H9 (cell line): Measurements from ENCODE around the gene KCNMA1. TPM values are rescaled to one million over a fixed set of nuclear protein-coding genes. Genes with fewer than 3 reads are reported as not detected.

Experiments used
- DNase-seq: peaks from one replicate; pipeline ENCODE4 v3.0.0-alpha.2; 2017
- H2AFZ ChIP-seq: one replicate; pipeline ENCODE4 v1.6.1; 2013; ENCODE audit warnings: mild to moderate bottlenecking, low read length, control low read depth, moderate library complexity
- H2AK5ac ChIP-seq: 2 replicates; pipeline ENCODE4 v1.6.1; 2013; ENCODE audit warnings: low read length, control low read depth, mixed read lengths; ENCODE audit not compliant: insufficient read length
- H2BK120ac ChIP-seq: one replicate; pipeline ENCODE4 v1.6.1; 2013; ENCODE audit warnings: low read depth, mild to moderate bottlenecking, low read length, control low read depth, inconsistent platforms; ENCODE audit not compliant: poor library complexity, severe bottlenecking
- H2BK12ac ChIP-seq: 2 replicates; pipeline ENCODE4 v1.6.1; 2013; ENCODE audit warnings: low read length, control low read depth, mixed read lengths, low read depth; ENCODE audit not compliant: insufficient read length
- H2BK15ac ChIP-seq: 2 replicates; pipeline ENCODE4 v1.6.1; 2013; ENCODE audit warnings: low read depth, low read length, control low read depth
- H2BK20ac ChIP-seq: one replicate; pipeline ENCODE4 v1.6.1; 2013; ENCODE audit warnings: low read depth, mild to moderate bottlenecking, low read length, control low read depth, inconsistent platforms; ENCODE audit not compliant: poor library complexity, severe bottlenecking
- H2BK5ac ChIP-seq: 2 replicates; pipeline ENCODE4 v1.6.1; 2013; ENCODE audit warnings: low read length, control low read depth, mixed read lengths; ENCODE audit not compliant: insufficient read length
- H3K14ac ChIP-seq: 2 replicates; pipeline ENCODE4 v1.6.1; 2013; ENCODE audit warnings: low read length, control low read depth; ENCODE audit not compliant: insufficient read depth
- H3K18ac ChIP-seq: 2 replicates; pipeline ENCODE4 v1.6.1; 2013; ENCODE audit warnings: low read depth, mild to moderate bottlenecking, mixed read lengths, low read length, control low read depth; ENCODE audit not compliant: insufficient read length
- H3K23ac ChIP-seq: 2 replicates; pipeline ENCODE4 v1.6.1; 2013; ENCODE audit warnings: low read length, control low read depth, mixed read lengths, low read depth; ENCODE audit not compliant: insufficient read length
- H3K23me2 ChIP-seq: 2 replicates; pipeline ENCODE4 v1.6.1; 2013; ENCODE audit warnings: low read depth, mild to moderate bottlenecking, mixed read lengths, low read length, control low read depth; ENCODE audit not compliant: insufficient read length, poor library complexity, severe bottlenecking
- H3K27ac ChIP-seq: 2 replicates; pipeline ENCODE4 v1.5.1; 2013; ENCODE audit warnings: low read length, control low read depth, mixed read lengths, low read depth; ENCODE audit not compliant: insufficient read length
- H3K27me3 ChIP-seq: 2 replicates; pipeline ENCODE4 v1.6.1; 2013; ENCODE audit warnings: low read length, control low read depth, inconsistent platforms; ENCODE audit not compliant: insufficient read depth
- H3K4ac ChIP-seq: 2 replicates; pipeline ENCODE4 v1.6.1; 2013; ENCODE audit warnings: low read depth, mild to moderate bottlenecking, control low read depth, inconsistent platforms, low read length, moderate library complexity
- H3K4me1 ChIP-seq: 2 replicates; pipeline ENCODE4 v1.6.1; 2013; ENCODE audit warnings: low read length, control low read depth, inconsistent platforms; ENCODE audit not compliant: insufficient read depth
- H3K4me2 ChIP-seq: 2 replicates; pipeline ENCODE4 v1.6.1; 2013; ENCODE audit warnings: low read length, control low read depth, mixed read lengths; ENCODE audit not compliant: insufficient read length, insufficient read depth
- H3K56ac ChIP-seq: 2 replicates; pipeline ENCODE4 v1.6.1; 2013; ENCODE audit warnings: low read depth, mild to moderate bottlenecking, mixed read lengths, low read length, control low read depth; ENCODE audit not compliant: insufficient read length
- H3K79me1 ChIP-seq: 2 replicates; pipeline ENCODE4 v1.6.1; 2013; ENCODE audit warnings: low read depth, mild to moderate bottlenecking, moderate library complexity, low read length, control low read depth, inconsistent platforms; ENCODE audit not compliant: insufficient read depth, poor library complexity, severe bottlenecking
- H3K79me2 ChIP-seq: 2 replicates; pipeline ENCODE4 v1.6.1; 2013; ENCODE audit warnings: low read length, control low read depth, inconsistent platforms; ENCODE audit not compliant: insufficient read depth
- H3K9ac ChIP-seq: 2 replicates; pipeline ENCODE4 v1.6.1; 2013; ENCODE audit warnings: low read length, control low read depth, mixed read lengths; ENCODE audit not compliant: insufficient read length; ENCODE audit errors: extremely low read depth
- H3K9me3 ChIP-seq: one replicate; pipeline ENCODE4 v1.6.1; 2013; ENCODE audit warnings: low read depth, low read length, inconsistent platforms; ENCODE audit not compliant: control insufficient read depth
- H3T11ph ChIP-seq: one replicate; pipeline ENCODE4 v1.6.1; 2013; ENCODE audit warnings: mild to moderate bottlenecking, low read length, control low read depth, inconsistent platforms
- H4K20me1 ChIP-seq: one replicate; pipeline ENCODE4 v1.6.1; 2013; ENCODE audit not compliant: control insufficient read depth, insufficient read length, insufficient read depth
- H4K5ac ChIP-seq: 2 replicates; pipeline ENCODE4 v1.6.1; 2013; ENCODE audit warnings: low read depth, mild to moderate bottlenecking, mixed read lengths, low read length, control low read depth; ENCODE audit not compliant: insufficient read length
- H4K8ac ChIP-seq: replicated peaks from 2 replicates; pipeline ENCODE4 v1.6.1; 2013; ENCODE audit warnings: low read length, control low read depth, mixed read lengths, low read depth; ENCODE audit not compliant: insufficient read length
- H4K91ac ChIP-seq: 2 replicates; pipeline ENCODE4 v1.6.1; 2013; ENCODE audit warnings: low read depth, mild to moderate bottlenecking, moderate library complexity, mixed read lengths, low read length, control low read depth; ENCODE audit not compliant: insufficient read length
- H3K27ac Mint-ChIP-seq, 3 experiments: 2 replicates in 2 of 3; 3 replicates in 1 of 3; pipeline ENCODE4 v1.8.0; 2020 to 2021; ENCODE audit warnings: mixed read lengths in 3 of 3, mild to moderate bottlenecking in 1 of 3, moderate library complexity in 1 of 3
- H3K27me3 Mint-ChIP-seq: 2 replicates; pipeline ENCODE4 v1.8.0; 2021; ENCODE audit warnings: low read depth, mild to moderate bottlenecking, moderate library complexity, mixed read lengths
- H3K36me3 Mint-ChIP-seq, 3 experiments: 2 replicates in 2 of 3; 3 replicates in 1 of 3; pipeline ENCODE4 v1.8.0; 2020 to 2021; ENCODE audit warnings: low read depth in 3 of 3, mixed read lengths in 3 of 3; ENCODE audit not compliant: insufficient read depth in 1 of 3
- H3K4me1 Mint-ChIP-seq, 2 experiments: 2 replicates each; pipeline ENCODE4 v1.8.0; 2020; ENCODE audit warnings: mixed read lengths in 2 of 2
- H3K4me3 Mint-ChIP-seq, 2 experiments: 2 replicates in 1 of 2; 3 replicates in 1 of 2; pipeline ENCODE4 v1.8.0; 2020 to 2021; ENCODE audit warnings: mild to moderate bottlenecking in 2 of 2, mixed read lengths in 2 of 2, moderate library complexity in 1 of 2
- H3K9me3 Mint-ChIP-seq, 2 experiments: 2 replicates in 1 of 2; 3 replicates in 1 of 2; pipeline ENCODE4 v1.8.0; 2020; ENCODE audit warnings: mild to moderate bottlenecking in 2 of 2, mixed read lengths in 2 of 2, moderate library complexity in 1 of 2
- CTCF ChIP-seq: fragments of 200-600 bp; sonication (generic); conservative IDR thresholded peaks from 3 replicates; pipeline ENCODE4 v1.8.0; 2021; ENCODE audit warnings: antibody characterized with exemption, mild to moderate bottlenecking
- WGBS: extraction: QIAGEN DNeasy Blood & Tissue Kit; methylation state at CpG from one replicate; pipeline ENCODE4 v1.1.7; 2013; ENCODE audit warnings: missing lambda C conversion rate, low lambda C conversion rate, mixed read lengths; ENCODE audit not compliant: insufficient read length; ENCODE audit errors: extremely low coverage; 5-methylcytosine and 5-hydroxymethylcytosine counted together
- total RNA-seq: library from RNA; stranded (reverse); gene quantifications from 2 replicates; pipeline ENCODE4 v1.2.1, GENCODE V29; 2021

The KCNMA1 gene
- total RNA-seq, 1 experiment from 2014 or later = 2.0 TPM

- Histone ChIP-seq H2BK20ac (no peak overlapping the region), H4K5ac (no peak overlapping the region), H3K9me3 (no peaks in the 10 kb centered on the region), H3K14ac (no peak overlapping the region), H3K79me1 (no peaks in the 10 kb centered on the region), H2BK5ac (no peak overlapping the region), H3K4ac (no peak overlapping the region), H2BK15ac (no peak overlapping the region), H3K18ac (no peak overlapping the region), H3K27me3 (no peaks in the 10 kb centered on the region; the same call in 1 of the 2 replicates), H2AK5ac (no peak overlapping the region), H3K27ac (no peak overlapping the region), H4K20me1 (no peaks in the 10 kb centered on the region), H3K56ac (no peak overlapping the region), H2AFZ (no peak overlapping the region), H3T11ph (no peak overlapping the region), H2BK12ac (no peak overlapping the region), H3K4me2 (no peak overlapping the region), H3K79me2 (no peaks in the 10 kb centered on the region), H3K23ac (no peak overlapping the region), H3K9ac (no peak overlapping the region), H4K91ac (no peak overlapping the region), H4K8ac (no peak overlapping the region), H2BK120ac (no peak overlapping the region), H3K23me2 (no peaks in the 10 kb centered on the region), H3K4me1 (no peaks in the 10 kb centered on the region)
- H3K4me1 Mint-ChIP-seq = no peaks in the 10 kb centered on the region
- H3K9me3 Mint-ChIP-seq = no peaks in the 10 kb centered on the region
- no peak for TF ChIP-seq CTCF
- peaks cover 33% of the 10 kb centered on the region for H3K27me3 Mint-ChIP-seq
- no peak overlapping the region; a peak in 1 of 7 replicates for H3K27ac Mint-ChIP-seq
- no peak overlapping the region for H3K4me3 Mint-ChIP-seq
- DNase-seq = no peak
- no CpG with 5 or more reads among the region's 5 CpGs for WGBS
- H3K36me3 Mint-ChIP-seq = no peaks in the 10 kb centered on the region; a peak in 1 of 7 replicates
These were observed 538.5 kb downstream of the KCNMA1 start for GRCh38 chr10:77099136-77099535.
